GM19452 (cell line): ENCODE data around the gene PIWIL1.

ENCODE experiments used
- ATAC-seq: cut with Tn5 transposase; IDR thresholded peaks from one replicate; pipeline ENCODE4 v1.9.1; 2021; ENCODE audit not compliant: unreplicated experiment

The PIWIL1 gene

DNA sequence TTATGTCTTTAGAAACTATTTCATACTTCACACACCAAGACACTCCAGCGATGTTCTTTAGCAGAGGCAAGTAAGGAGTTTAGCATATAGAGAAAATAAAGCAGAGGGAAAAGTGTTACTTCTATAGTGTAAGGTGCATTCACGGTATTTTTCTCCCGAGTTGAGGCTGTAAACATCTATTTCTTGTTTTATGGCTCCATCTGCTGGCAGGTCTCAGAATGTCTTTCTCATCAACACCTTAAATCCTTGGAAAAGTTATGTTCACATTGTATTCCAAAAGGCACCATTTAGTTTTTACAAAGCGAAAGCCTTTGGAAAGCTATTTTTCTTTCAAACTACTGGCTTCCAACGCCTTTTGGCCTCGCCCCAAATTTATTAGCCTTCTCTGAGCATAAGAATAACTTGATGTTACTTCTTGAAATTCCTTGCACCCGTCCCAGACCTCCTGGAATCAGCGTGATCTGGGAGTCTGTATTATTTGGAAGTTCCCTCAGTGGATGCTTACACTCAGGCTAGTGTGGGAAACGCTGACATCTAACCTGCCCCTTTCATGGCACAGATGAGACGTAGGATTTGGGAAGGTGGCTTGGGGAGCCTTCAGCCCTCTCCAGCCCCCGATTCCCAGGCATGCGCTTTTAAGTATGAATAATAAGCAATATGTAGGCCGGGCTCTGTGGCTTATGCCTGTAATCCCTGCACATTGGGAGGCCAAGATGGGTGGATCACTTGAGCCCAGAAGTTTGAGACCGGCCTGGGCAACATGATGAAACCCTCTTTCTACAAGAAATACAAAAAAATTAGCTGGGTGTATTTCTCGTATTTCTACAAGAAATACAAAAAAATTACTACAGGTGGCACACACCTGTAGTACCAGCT, 1.9 kb upstream of the PIWIL1 start:
- ATAC-seq = no peak

DNA sequence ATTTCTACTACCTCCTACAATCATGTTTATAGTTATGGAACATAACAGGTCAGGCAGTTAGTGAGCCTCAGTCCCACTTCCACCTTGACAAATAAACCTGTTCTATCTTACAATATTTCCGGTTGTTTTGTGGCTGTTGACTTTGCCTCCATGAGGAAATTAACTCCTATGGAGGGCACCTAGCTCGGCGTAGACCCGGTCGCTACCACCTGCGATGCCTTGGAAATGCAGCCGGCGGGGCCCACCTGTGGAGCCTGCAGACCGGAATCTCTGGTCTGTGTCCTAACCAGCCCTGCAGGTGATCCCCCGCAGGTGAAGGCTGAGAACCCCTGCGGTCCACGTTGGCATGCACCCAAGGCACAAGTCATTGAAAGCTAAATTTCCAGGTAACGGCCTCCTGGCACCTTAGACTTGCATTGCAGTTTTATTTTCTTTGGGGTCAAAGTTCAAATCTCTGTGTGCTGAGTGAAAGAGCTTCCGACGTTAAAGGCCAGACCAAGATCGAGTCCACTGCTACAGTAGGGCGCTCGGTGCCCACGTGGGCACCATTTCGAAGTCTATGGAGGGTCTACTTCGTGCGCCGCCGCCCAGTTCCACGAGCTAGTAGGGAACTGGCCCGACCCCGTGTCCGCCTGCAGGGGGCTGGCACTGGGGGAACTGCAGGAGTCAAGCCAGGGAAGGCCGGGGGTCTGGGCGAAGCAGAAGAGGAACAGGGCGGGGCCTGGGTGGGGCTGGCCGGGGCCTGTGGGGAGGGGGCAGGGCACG, 782 bp upstream of the PIWIL1 start:
- no peak for ATAC-seq

DNA sequence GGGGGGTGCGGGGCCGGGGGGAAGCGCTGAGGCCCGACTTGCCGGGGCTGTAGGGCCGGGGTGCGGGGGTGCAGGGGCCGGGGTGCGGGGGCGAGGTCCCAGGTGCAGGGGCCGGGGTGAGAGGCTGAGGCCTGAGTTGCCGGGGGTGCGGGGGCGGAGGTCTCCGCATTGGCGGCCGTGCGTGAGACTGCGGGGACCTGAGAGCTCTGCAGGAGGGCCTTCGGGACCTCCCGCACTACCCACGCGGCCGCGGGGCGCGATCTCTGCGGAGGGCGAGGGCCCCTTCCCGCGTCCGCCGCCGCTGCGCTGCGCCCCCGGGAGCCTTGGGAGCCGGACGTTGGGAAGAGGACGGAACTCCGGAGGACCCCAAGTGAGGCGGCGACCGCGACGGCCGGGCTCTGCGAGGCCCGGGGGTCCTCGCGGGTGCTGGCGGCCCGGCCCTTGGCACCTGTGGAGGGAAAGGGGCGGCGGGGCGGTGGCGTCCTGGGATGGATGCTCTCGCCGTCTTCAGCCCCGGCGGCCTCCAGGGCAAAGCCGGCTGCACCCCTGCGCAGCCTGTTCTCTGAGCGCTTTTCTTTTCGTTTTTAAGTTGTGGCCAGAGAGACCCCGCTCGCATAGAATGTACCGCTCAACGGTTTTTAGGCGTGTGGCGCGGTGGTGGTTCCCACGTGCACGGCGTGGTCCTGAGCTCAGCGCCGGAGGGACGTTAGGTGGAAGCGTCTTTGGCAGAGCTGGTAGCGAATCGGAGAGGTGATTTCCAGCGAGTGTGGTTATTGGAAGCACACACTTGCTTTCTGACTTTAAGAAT, 1.3 kb downstream of the PIWIL1 start:
- ATAC-seq = no peak

GRCh38 chr12:130339951-130340350, 2.3 kb downstream of the PIWIL1 start:
- no peak for ATAC-seq

DNA sequence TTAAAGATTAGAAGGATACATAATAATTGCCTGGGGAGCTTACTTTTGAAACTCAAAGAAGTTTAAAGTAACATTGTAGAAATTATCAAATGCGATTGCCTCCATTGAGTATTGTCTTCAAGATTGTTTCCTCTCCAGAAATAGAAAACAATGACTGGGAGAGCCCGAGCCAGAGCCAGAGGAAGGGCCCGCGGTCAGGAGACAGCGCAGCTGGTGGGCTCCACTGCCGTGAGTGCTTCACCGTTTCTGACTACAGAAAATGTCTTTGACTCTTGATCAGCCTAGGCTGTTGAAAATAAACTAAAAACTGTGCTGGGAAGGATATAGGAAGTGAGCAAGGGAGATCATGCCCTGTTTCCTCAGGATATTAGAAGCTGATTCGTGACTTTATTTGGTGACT, 4.8 kb downstream of the PIWIL1 start:
- no peak for ATAC-seq

DNA sequence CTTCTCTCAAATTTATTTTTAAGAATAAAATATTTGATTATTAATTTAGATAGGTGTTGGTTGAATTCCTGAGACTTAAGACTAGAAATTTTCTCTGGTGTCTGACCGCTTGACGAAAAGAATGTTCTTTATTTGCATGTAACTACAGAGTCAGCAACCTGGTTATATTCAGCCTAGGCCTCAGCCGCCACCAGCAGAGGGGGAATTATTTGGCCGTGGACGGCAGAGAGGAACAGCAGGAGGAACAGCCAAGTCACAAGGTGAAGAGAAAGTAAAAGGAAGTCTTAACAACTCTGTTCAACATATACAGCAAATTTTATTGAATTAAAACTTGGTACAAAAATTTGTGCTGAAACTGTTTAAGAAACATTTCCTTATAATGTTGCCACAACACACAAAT, 5.2 kb downstream of the PIWIL1 start:
- no peak for ATAC-seq

- ATAC-seq = no peak
Observed at GRCh38 chr12:130344529-130344928, 6.8 kb downstream of the PIWIL1 start.

DNA sequence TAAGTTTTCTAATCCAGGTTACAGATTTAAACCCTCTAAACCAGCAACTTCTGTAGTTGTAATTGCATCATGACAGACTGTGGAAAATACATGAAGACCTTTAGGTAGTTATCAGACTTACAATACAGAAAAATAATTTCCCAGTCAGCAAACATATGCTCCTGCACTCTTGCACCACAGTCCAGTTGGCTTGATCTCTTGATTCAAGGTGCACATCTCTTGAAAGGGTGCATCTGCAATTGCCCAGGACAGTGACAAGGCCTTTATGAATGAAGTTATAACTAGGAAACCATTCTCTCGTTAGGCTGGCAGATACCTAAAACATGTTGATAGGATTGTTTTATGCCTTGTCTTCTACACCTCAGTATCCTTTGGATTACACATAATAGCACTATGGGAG, 7.6 kb downstream of the PIWIL1 start:
- ATAC-seq = no peak

- ATAC-seq = no peak
Observed at GRCh38 chr12:130347588-130347987, 9.9 kb downstream of the PIWIL1 start.

- no peak for ATAC-seq
Observed at GRCh38 chr12:130350715-130351114, 13.0 kb downstream of the PIWIL1 start.

- ATAC-seq = no peak
Observed at GRCh38 chr12:130351326-130351725, 13.6 kb downstream of the PIWIL1 start.

GRCh38 chr12:130353081-130353480, 15.4 kb downstream of the PIWIL1 start:
- ATAC-seq = no peak

GRCh38 chr12:130354407-130354806, 16.7 kb downstream of the PIWIL1 start:
- no peak for ATAC-seq

- ATAC-seq = no peak
Observed at GRCh38 chr12:130356222-130356621, 18.5 kb downstream of the PIWIL1 start.

- no peak for ATAC-seq
Observed at GRCh38 chr12:130357241-130357640, 19.6 kb downstream of the PIWIL1 start.

DNA sequence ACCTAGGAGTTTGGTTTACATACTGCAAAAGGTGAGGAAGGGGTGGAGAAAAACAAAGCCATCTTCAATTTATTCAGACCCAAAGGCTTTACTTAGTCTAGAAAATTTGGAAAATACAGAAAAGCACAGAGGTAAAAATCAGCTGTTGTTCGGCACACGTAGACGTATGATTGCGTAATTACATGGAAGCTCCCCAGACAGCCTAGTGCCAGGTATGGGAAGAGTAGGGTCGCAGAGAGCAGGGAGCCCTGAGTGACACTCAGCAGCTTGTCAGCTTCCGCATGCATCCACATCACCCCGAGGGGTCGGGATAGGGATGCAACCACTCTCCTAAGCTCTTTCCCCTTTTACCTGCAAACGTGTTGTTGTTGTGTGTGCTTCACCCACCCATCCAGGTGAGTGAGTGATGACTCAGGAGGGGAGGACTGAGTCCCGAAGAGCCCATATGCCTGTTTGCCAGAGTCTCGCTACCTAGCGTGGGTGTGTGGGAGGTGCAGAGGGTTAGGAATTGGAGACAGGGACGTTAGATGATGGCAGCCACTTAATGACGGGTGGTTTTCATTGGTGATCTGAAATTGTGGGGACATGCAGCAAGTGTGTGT, 20.1 kb downstream of the PIWIL1 start:
- no peak for ATAC-seq

- ATAC-seq = no peak
Observed at GRCh38 chr12:130362060-130362459, 24.4 kb downstream of the PIWIL1 start.

DNA sequence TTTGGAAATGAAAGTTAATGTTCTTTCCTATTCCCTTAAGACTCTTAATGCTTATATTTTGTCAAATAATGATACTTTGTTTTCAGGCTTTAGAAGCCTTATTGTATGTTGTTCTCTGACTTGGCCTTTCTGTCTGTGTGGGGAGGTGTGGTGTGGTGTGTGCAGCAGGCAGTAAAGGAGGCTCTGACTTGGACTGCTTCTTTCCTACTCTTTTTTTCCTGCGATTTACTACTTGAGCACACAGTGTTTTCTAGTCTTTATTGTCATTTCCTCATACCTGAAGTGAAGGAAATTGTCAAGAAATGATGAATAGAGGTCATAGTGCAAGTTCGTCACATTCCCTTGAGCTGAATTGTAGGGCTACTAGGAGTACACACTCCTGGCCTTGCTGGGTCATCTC, 26.9 kb downstream of the PIWIL1 start:
- ATAC-seq = no peak

- no peak for ATAC-seq
Observed at GRCh38 chr12:130366159-130366558, 28.5 kb downstream of the PIWIL1 start.

DNA sequence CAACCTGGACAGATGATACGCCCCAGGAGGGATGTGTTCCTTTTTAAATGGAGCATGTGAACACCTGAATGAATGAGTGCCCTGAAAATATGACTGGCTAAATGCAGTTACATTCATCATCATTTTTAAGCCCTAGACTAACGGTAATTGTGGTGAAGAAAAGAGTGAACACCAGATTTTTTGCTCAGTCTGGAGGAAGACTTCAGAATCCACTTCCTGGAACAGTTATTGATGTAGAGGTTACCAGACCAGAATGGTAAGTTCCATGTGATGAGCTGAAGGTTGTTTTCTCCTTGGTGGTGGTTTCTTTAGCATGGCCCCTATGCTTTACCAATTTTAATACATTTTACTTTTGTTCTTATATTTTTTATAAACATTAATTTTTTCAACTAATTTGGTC, 29.3 kb downstream of the PIWIL1 start:
- ATAC-seq = no peak

GRCh38 chr12:130367523-130367922, 29.8 kb downstream of the PIWIL1 start:
- no peak for ATAC-seq
